Measurements from ENCODE around the gene NUCB2.

NUCB2 gene

GRCh38 chr11:17343907-17344306, 67.4 kb downstream of the NUCB2 start:
- DNase-seq, result no peak

GRCh38 chr11:17347676-17348075, 71.1 kb downstream of the NUCB2 start:
- DNase-seq, result no peak

GRCh38 chr11:17350455-17351171, 74.1 kb downstream of the NUCB2 start:
- no peak for DNase-seq

- no peak for DNase-seq
These were observed 74.6 kb downstream of the NUCB2 start for GRCh38 chr11:17351172-17351509.

- peak; percentile 18 for DNase-seq
These were observed 75.1 kb downstream of the NUCB2 start, which contains the start of gene NCR3LG1 for GRCh38 chr11:17351510-17352176. Gene NCR3LG1, plus strand, starts transcription at chr11:17351800. Its CDS starts 170 bp downstream, at chr11:17351970.

GRCh38 chr11:17352950-17353820, 76.6 kb downstream of the NUCB2 start:
- DNase-seq, result peak; percentile 57

GRCh38 chr11:17353821-17354600, 77.5 kb downstream of the NUCB2 start:
- DNase-seq, result peak; percentile 39

- DNase-seq, result peak; percentile 69
These were observed 78.1 kb downstream of the NUCB2 start for GRCh38 chr11:17354601-17354991.

- DNase-seq, result no peak
These were observed 90.0 kb downstream of the NUCB2 start for GRCh38 chr11:17366495-17366894.

- DNase-seq, result no peak
These were observed 92.0 kb downstream of the NUCB2 start for GRCh38 chr11:17368551-17368950.

- DNase-seq, result no peak
These were observed 92.6 kb downstream of the NUCB2 start for GRCh38 chr11:17369094-17369493.

GRCh38 chr11:17369684-17370243, 93.2 kb downstream of the NUCB2 start:
- DNase-seq, result no peak

GRCh38 chr11:17371614-17372013, 95.1 kb downstream of the NUCB2 start:
- no peak for DNase-seq

- no peak for DNase-seq
These were observed 99.0 kb downstream of the NUCB2 start for GRCh38 chr11:17375547-17375946.

- no peak for DNase-seq
These were observed 100.0 kb downstream of the NUCB2 start for GRCh38 chr11:17376493-17376892.

- DNase-seq, result no peak
These were observed 102.1 kb downstream of the NUCB2 start for GRCh38 chr11:17378655-17379054.

GRCh38 chr11:17379383-17380180, 103.0 kb downstream of the NUCB2 start:
- no peak for DNase-seq

GRCh38 chr11:17381156-17381555, 104.6 kb downstream of the NUCB2 start:
- DNase-seq, result no peak
